ENCODE data around the gene CBX2. TPM values are rescaled to one million over a fixed set of nuclear protein-coding genes. Genes with fewer than 3 reads are reported as not detected.

CBX2 gene
- total and polyA plus RNA-seq, 9 donors, result 6.1 to 14.4 (median 11.3) TPM

DNA sequence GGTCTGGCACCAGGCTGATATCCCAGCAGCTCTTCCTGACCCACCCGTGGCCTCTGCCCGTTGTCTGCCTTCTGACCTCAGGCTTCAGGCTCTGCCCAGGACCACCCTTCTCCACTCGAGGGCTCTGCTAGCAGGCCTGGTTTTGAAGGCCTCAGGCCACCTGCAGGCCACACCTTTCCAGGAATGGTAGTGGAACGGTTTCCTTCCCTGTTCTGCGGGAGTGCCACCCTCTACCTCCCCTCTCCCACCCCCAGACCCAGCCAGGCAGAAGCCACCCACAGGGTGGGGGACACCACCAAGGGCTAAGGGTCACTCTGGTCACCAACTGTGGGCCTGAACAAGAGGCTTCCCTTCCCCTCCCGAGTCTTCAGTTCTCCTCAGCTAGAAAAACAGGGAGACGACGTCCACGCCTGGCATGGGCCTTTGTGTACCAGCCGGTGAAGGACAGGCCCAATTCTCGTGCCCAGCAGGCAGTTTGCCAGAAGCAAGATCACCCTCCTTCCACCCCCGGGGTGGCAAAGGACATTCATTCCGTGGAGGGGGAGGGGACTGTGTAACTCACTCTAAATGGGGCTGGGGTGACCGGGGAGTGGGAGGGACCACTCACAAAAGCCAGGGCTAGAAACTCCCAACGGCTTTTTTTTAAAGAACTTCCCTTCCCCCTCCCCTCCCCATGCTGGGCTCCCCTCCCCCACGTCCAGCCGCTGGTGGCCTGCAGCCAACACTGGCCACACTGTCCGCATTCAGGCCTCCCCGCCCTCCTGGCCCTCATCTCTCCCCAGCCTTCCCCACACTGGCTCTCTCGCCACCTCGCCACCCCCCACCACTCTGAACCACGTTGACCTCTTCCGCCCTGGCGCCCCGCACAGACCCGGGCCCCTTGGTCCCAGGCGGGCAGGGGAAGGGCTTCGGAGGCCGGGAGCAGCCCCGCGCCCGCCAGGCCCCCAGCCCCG is 53.6 kb downstream of the CBX2 start:
- Histone ChIP-seq H3K9me3 (replicated peaks; ENCODE audit: control insufficient read depth, low read depth, low read length) (no peaks in the 10 kb centered on the region), H3K36me3 (ENCODE audit: control insufficient read depth, insufficient read depth, low read length) (peaks cover 17% of the 10 kb centered on the region), H3K4me3 (ENCODE audit: low read length) (no peak overlapping the region), H3K4me1 (ENCODE audit: control insufficient read depth, insufficient read depth, low read length) (peaks cover 53% of the 10 kb centered on the region), H3K27me3 (ENCODE audit: control insufficient read depth, insufficient read depth, low read length) (peaks cover 9% of the 10 kb centered on the region), H3K27ac (ENCODE audit: low read length) (no peak overlapping the region)
- WGBS (ENCODE audit: insufficient coverage), result 22% methylated on average over 16 of the region's 33 CpGs
- peak; percentile 68 for DNase-seq

DNA sequence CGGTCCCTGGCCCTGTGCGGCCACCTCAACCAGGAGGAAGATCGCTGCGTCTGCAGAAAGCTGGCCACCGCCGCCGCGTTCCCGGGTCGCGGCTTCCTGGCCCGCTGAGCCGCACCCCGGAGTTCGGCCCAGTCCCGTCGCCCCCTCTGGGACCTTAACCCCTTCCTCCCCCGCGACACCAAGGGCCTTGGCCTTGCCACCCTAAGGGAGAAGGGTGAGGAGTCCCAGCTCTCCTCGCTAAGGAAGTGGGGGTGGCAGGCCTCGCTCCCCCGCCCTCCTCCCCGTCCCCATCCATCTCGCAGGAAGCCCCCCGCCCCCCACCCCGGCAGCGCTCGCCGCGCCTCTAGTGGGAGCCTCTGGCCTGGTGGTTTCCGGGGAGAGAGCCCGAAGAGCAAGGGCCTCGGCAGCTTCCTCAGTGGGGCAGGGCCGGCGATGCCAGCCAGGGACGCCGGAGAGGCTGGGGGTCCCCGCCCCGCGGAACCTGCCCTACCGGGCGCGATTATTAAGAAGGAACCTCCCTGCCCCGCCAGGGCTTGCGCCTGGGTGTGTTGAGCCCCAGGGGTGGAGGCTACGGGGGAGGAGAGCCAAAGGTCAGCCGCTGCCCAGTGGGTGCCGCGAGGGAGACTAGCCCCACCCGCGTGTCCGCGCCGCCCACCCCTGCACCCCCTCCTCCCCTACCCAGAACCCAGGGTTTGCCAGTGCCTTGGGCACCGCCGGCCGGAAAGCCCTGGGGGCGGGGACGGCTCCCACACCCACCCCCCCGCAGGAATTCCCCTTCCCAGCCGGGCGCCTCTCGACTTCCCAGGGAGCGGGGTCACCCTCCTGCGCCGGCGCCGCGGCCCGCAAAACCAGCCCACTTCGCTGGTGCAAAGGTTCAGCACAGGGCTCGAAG is 54.5 kb downstream of the CBX2 start:
- H3K27ac ChIP-seq (ENCODE audit: low read length), result no peak overlapping the region
- no peaks in the 10 kb centered on the region for H3K9me3 ChIP-seq (replicated peaks; ENCODE audit: control insufficient read depth, low read depth, low read length)
- peak overlapping the region; percentile 5 for H3K4me3 ChIP-seq (ENCODE audit: low read length)
- H3K4me1 ChIP-seq (ENCODE audit: control insufficient read depth, insufficient read depth, low read length), result peaks cover 56% of the 10 kb centered on the region
- peak; percentile 21 for DNase-seq
- WGBS (ENCODE audit: insufficient coverage), result 31% methylated on average over 30 of the region's 72 CpGs
- peaks cover 17% of the 10 kb centered on the region for H3K36me3 ChIP-seq (ENCODE audit: control insufficient read depth, insufficient read depth, low read length)
- peaks cover 7% of the 10 kb centered on the region for H3K27me3 ChIP-seq (ENCODE audit: control insufficient read depth, insufficient read depth, low read length)

DNA sequence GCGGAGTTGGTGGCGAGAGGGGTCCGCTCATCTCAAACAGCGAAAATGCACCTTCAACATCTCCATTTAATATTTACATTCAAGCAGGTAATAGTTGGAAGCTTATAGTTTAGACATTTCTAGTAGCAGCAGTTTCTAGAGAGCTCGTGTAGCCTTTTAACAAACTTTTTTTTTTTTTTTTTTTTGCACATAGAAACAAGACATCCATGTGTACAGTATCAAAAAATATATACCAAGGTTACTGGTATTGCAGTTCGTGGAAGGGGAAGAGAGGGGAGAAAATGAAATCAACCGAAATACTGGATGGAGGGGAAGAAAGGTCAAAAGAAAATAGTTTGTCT is 55.1 kb downstream of the CBX2 start:
- no peak overlapping the region for H3K4me3 ChIP-seq (ENCODE audit: low read length)
- H3K36me3 ChIP-seq (ENCODE audit: control insufficient read depth, insufficient read depth, low read length), result peaks cover 17% of the 10 kb centered on the region
- H3K9me3 ChIP-seq (replicated peaks; ENCODE audit: control insufficient read depth, low read depth, low read length), result no peaks in the 10 kb centered on the region
- peaks cover 62% of the 10 kb centered on the region for H3K4me1 ChIP-seq (ENCODE audit: control insufficient read depth, insufficient read depth, low read length)
- DNase-seq, result no peak
- WGBS (ENCODE audit: insufficient coverage), result no CpG with 5 or more reads among the region's 7 CpGs
- no peak overlapping the region for H3K27ac ChIP-seq (ENCODE audit: low read length)
- peaks cover 7% of the 10 kb centered on the region for H3K27me3 ChIP-seq (ENCODE audit: control insufficient read depth, insufficient read depth, low read length)

DNA sequence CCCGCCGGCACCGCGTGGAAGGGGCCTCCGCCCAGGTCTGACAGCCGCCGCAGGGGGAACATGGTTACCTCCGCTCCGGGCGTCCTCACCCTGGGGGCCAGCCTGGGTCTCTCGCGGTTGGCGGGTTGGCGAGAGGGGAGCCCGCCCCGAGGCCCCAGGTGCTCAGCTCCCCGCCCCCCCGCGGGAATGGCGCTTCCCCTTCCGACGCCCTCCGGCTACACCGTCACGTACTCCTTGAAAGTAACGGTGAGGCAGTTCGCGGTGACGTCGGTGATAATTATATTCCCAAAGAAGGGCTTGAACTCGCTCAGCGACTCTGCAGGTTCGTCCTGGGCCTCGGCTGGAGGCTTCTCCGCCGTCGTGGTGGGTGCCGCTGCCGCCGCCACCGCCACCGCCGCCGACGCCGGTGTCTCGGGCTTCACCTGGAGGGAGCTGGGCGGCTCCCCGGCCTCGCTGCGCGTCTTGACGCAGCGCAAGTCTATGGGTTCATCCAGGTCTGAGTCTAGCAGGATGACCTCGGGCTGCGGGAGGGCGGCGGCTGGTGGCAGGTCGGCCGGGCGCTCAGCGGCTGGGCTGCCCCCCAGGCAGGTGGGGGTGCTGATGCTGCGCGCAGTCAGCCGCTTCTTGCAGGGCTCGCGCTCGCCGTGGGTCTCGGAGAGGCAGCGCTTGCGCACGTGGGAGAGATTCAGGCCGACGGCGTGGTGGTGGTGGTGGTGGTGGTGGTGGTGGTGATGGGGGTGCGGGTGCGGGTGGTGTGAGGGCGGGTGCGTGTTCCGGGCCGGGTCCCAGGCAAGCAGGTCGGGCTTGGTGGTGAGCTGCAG is 56.0 kb downstream of the CBX2 start:
- WGBS (ENCODE audit: insufficient coverage), result 79% methylated on average over 73 of the region's 83 CpGs

DNA sequence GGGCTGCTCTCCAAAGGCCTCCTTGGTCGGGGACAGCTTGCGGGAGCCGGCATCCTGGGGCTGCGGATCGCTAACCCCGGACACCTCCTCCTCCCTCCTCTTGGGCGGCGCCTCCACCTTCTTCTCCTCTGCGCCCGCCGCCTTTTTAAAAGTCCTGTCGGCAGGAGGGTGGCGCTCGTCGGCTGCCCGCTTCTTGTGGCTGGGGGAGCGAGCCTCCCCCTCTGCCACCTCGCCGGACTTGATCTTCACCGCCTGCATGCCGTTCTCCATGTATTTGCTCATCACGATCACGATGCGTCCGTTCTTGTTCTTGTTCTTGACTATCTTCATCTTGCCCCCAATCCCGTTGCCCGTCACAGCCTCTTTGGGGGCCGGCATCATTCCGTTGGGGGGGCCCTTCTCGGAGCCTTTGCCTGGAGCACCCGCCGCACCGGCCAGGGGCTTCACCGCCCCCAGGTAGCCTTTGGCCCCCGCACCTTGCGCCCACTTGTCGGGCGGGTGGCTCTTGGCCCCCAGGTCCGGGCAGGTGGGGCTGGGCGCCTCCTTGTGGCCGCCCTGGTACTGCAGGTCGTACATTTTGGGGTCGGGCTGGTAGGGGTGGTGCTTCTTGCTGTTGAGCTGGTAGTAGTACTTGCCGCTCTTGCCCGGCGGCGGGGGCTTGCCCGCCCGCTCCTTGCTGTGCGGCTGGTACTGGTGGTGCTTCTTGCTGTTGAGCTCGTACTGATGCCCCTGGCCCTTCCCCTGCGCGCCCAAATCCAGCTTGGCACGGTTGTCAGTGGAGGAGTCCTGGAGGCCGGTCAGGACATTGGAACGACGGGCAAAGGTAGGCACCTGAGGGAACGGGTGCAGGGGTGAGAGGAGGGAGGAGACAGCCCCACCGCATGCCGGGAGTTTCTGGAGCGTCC is 56.9 kb downstream of the CBX2 start:
- peaks cover 60% of the 10 kb centered on the region for H3K4me1 ChIP-seq (ENCODE audit: control insufficient read depth, insufficient read depth, low read length)
- H3K36me3 ChIP-seq (ENCODE audit: control insufficient read depth, insufficient read depth, low read length), result peaks cover 17% of the 10 kb centered on the region
- 76% methylated on average over 51 of the region's 61 CpGs for WGBS (ENCODE audit: insufficient coverage)
- DNase-seq, result no peak
- H3K4me3 ChIP-seq (ENCODE audit: low read length), result no peak overlapping the region
- no peaks in the 10 kb centered on the region for H3K9me3 ChIP-seq (replicated peaks; ENCODE audit: control insufficient read depth, low read depth, low read length)
- H3K27me3 ChIP-seq (ENCODE audit: control insufficient read depth, insufficient read depth, low read length), result peaks cover 10% of the 10 kb centered on the region
- H3K27ac ChIP-seq (ENCODE audit: low read length), result no peak overlapping the region

More for the DNA sequence above, 56.0 kb downstream of the CBX2 start:
- Histone ChIP-seq H3K27ac (ENCODE audit: low read length) (no peak overlapping the region), H3K4me1 (ENCODE audit: control insufficient read depth, insufficient read depth, low read length) (peaks cover 60% of the 10 kb centered on the region), H3K4me3 (ENCODE audit: low read length) (no peak overlapping the region), H3K9me3 (replicated peaks; ENCODE audit: control insufficient read depth, low read depth, low read length) (no peaks in the 10 kb centered on the region), H3K36me3 (ENCODE audit: control insufficient read depth, insufficient read depth, low read length) (peaks cover 17% of the 10 kb centered on the region), H3K27me3 (ENCODE audit: control insufficient read depth, insufficient read depth, low read length) (peaks cover 7% of the 10 kb centered on the region)
- no peak for DNase-seq

DNA sequence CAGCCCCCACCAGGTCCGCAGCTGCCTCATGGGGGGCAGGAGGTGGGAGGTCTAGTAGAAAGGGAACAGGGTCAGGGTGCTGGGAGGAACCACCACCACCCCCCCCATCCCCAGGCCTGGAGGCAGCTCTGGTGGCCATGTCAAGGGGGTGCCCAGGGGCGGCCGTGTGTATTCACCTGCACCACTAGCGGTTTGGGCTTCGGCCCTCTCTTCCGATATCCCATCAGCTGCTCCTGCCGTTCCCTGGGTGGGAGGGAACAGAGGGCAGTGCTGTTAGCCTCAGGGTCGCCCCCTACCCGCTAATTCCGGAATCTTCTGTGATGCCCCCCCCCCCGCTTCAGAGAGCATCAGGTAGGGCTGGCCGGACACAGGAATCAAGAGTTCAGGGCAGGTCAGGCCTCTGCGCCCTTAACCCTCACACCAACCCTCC is 57.5 kb downstream of the CBX2 start:
- Histone ChIP-seq H3K27me3 (ENCODE audit: control insufficient read depth, insufficient read depth, low read length) (peaks cover 17% of the 10 kb centered on the region), H3K4me1 (ENCODE audit: control insufficient read depth, insufficient read depth, low read length) (peaks cover 64% of the 10 kb centered on the region), H3K27ac (ENCODE audit: low read length) (no peak overlapping the region), H3K9me3 (replicated peaks; ENCODE audit: control insufficient read depth, low read depth, low read length) (no peaks in the 10 kb centered on the region), H3K36me3 (ENCODE audit: control insufficient read depth, insufficient read depth, low read length) (peaks cover 17% of the 10 kb centered on the region), H3K4me3 (ENCODE audit: low read length) (no peak overlapping the region)
- 80% methylated on average over 1 of the region's 13 CpGs for whole genome bisulfite sequencing (ENCODE audit: insufficient coverage)
- no peak for DNase-seq

DNA sequence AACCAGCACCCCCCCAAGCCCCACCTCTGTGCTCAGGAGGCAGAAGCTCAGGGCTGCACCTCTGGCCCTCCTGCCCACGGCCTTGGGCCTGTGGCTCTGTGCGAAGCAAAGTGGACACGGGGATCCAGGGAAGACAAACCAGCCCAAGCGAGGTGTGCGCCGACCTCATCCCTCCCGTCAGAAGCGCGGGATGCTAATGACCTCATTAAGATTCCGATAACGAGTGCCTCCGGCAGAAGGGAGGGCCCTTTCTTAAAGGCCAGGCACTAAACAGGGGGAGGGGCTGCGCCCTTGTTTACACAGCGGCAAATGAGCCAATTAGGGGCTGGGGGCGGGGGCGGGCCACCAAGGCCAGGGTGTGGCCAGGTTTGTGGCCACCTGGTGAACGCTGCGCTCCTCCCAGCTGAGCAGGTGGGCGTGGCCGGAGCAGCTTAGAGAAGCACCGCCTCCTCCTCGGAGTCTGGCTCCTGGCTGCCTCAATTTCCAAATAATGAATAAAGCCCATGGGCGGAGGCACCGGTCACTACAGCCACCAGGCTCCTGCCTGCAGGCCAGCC is 58.1 kb downstream of the CBX2 start:
- Histone ChIP-seq H3K27me3 (ENCODE audit: control insufficient read depth, insufficient read depth, low read length) (peaks cover 22% of the 10 kb centered on the region), H3K9me3 (replicated peaks; ENCODE audit: control insufficient read depth, low read depth, low read length) (no peaks in the 10 kb centered on the region), H3K27ac (ENCODE audit: low read length) (no peak overlapping the region), H3K4me1 (ENCODE audit: control insufficient read depth, insufficient read depth, low read length) (peaks cover 64% of the 10 kb centered on the region), H3K36me3 (ENCODE audit: control insufficient read depth, insufficient read depth, low read length) (peaks cover 17% of the 10 kb centered on the region), H3K4me3 (ENCODE audit: low read length) (no peak overlapping the region)
- WGBS (ENCODE audit: insufficient coverage), result 69% methylated on average over 24 of the region's 24 CpGs
- no peak for DNase-seq

DNA sequence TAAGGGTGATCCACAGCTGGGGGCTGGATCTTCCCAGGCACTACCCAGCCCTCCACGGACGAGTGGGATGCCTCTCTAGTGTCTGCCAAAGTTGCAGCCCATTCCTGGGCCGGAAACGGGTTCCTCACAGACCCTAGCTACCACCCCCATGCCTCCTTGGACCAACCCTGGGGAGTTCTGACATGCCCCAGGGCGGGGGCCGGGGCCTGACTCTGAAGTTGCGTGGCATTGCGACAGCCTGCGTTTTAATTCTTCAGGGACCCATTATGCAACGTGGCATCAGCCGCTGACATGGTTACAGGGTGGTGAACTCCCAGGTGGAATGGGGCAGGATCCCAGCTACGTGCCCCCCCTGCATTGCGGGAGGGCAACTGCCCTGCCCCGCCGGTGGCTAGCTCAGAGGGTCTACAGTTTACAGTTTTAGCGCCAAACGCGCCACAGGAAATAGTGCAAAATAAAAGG is 58.6 kb downstream of the CBX2 start:
- no peak for DNase-seq
- no peak overlapping the region for H3K27ac ChIP-seq (ENCODE audit: low read length)

More for the DNA sequence above, 58.6 kb downstream of the CBX2 start:
- Histone ChIP-seq H3K36me3 (ENCODE audit: control insufficient read depth, insufficient read depth, low read length) (peaks cover 17% of the 10 kb centered on the region), H3K27me3 (ENCODE audit: control insufficient read depth, insufficient read depth, low read length) (peaks cover 23% of the 10 kb centered on the region), H3K9me3 (replicated peaks; ENCODE audit: control insufficient read depth, low read depth, low read length) (no peaks in the 10 kb centered on the region), H3K4me3 (ENCODE audit: low read length) (peak overlapping the region; percentile 57), H3K4me1 (ENCODE audit: control insufficient read depth, insufficient read depth, low read length) (peaks cover 64% of the 10 kb centered on the region)
- 35% methylated on average over 10 of the region's 18 CpGs for WGBS (ENCODE audit: insufficient coverage)

Data from muscle of leg (tissue), 11 donors.